GM11168 (cell line): ENCODE results near the gene ATP8A1.
"Not testable (repeated sequence)": the region's sequence is repeated elsewhere in the genome, so short reads cannot be mapped to it uniquely, and the experiment has no call there.

ENCODE experiments used
- in situ Hi-C: fragments of 300-500 bp; cut with MboI; formaldehyde crosslinking; loops from one replicate; pipeline ENCODE4 v1.12.0; 2022; ENCODE audit warnings: low sequenced_read_pairs; ENCODE audit not compliant: unreplicated experiment

ATP8A1 gene

DNA sequence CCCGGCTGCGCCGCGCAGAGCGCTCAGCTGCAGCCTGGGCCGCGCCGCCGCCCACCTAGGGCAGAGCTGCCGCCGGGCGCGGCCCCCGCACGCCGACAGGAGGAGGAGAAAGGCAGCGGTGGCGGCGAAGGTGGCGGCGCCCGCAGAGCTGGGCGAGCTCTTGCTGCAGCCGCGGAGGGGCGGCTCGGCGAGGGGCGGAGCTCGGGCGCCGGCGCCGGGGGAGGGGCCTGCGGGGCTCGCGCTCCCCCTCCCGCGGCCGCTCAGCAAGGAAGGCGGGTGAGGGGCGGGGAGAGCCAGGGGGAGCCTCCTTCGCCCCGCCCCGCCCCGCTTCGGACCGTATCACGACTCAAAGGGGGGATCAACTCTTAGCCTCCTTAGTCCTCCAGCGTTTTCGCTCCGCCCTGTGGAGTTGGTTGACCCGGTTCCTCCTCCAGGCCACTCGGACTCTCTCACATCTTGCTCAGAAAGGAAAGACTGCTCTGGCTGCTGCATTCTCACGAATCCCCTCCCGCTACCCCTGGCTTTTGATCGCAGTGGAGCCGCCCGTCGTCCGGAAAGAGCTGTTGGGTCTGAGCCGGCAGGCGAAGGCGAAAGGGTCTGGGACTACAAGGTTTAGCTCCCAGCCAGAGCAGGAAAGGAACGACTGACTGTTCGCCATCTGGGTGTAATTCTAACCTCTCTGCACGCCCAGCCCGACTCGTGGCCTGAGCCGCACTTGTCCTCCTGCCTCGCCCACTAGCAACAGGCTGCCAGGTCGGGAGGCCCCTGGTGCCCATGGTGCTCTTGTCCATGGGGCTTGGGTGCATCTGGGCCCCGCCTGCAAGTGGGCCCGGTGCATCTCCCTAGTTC, at the start of gene ATP8A1:
TSS of gene ATP8A1 (minus strand) at position 162 of the 849 bp plus-strand sequence. CDS start 232 bp downstream, outside the sequence.
- in situ Hi-C loops, result no loop called here

- in situ Hi-C loops, result no loop called here
Observed at GRCh38 chr4:42706086-42706485, 49.2 kb upstream of the ATP8A1 start.

DNA sequence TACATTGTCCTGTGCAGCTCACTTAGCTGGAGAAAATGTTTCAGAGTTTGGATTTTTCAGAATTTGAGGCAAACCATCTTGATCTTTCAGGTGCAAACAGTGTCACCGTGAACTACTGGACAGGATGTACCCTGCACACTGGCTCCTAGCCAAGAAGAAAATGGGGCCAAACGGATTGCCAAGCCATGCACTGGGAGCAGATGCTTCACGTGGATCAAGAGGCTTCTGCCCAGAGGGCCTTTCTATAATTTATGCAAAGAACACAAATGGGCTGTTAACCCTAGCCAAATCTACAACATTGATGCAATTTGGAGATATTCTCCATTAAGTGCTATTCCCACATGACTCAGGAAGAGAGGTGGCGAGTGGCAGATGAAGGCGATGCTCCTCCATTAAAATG, 46.9 kb upstream of the ATP8A1 start:
- in situ Hi-C loops, result no loop called here

GRCh38 chr4:42702895-42703294, 46.0 kb upstream of the ATP8A1 start:
- in situ Hi-C loops, result no loop called here

DNA sequence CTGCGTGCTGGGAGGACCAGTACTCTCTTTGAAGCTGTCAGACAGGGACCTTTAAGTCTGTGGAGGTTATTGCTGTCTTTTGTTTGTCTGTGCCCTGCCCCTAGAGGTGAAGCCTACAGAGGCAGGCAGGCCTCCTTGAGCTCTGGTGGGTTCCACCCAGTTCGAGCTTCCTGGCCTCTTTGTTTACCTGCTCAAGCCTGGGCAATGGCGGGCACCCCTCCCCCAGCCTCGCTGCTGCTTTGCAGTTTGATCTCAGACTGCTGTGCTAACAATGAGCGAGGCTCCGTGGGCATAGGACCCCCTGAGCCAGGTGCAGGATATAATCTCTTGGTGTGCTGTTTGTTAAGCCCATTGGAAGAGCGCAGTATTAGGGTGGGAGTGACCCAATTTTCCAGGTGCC, 44.9 kb upstream of the ATP8A1 start:
- in situ Hi-C loops, result not testable (repeated sequence)

GRCh38 chr4:42690537-42690936, 33.6 kb upstream of the ATP8A1 start:
- in situ Hi-C loops, result no loop called here

DNA sequence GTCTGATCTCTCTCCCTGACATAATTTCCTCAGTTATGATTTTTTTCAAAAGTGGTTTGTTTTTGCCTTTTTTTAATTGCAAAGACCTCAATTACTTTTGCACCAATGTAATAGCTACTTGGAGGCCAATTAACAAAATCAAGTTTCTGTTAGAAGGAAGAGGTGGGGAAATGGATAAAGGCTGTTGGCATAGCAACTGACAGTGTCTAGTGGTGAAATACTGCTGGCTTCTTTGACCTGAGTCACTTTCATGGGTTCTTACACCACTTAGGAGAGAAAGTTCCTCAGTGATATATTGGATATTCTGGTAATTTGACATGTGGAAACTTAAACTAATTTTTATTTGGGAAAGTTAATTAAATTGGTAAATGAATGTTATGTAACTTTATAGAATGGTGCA, 26.5 kb upstream of the ATP8A1 start:
- in situ Hi-C loops, result no loop called here

DNA sequence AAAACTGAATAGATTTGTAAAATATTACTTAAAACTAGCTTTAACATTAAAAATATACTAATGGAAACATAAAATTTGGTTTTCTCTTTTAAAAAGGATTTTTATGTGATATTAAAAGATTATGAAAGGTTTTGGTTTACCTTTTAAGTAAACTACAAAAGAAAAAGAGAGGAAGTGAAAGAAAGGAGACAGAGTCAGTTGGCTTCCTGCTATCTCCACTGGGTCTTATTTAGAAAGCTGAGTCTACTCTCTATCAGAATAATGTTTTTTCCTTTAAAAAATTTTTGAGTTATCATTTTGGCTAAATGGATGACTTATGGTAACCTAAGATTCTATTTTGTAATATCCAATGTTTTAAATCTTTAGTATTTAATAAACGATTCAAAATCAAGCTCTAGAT, 21.6 kb upstream of the ATP8A1 start:
- in situ Hi-C loops, result no loop called here

DNA sequence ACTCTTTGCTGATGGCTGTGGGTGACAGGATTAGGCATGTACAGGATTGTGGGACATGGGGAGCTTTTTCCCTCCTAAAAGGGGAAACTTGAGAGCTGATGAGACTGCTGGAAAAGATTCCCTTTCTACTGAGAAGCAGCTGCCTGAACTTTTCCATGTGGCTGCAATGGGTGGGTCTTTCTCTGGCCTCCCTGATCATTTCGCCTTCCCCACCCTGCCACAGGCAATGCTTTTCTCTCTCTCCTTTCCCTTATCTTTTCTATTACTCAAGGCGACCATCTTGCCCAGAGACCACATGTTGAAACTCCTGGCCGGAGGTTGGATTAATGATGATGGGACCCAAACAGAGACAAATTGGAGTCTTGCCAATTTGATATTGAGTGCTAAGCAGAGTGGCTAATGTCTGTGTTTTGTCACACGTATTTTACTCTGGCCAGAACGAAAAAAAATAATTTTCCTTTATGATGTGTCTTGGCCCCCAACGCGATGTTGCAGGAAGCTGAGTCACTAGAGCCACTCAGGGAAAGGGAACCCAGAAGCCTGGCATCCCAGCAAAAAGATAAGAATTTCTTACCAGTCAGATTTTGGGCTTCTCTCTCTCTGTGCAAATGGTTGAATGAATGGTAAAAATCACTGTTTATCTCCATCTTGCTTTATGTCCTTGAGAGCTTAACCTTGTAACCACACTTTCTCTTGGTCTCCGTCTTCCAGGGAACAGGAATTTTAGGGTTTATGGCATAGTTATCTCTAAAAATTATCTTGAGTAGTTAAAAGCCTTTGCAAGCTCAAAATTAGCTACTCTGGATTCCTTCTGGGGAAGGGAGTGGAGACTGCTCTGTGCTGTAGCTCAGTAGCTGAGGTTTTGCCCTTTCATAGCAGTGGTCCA, 19.4 kb upstream of the ATP8A1 start:
- in situ Hi-C loops, result no loop called here

- in situ Hi-C loops, result no loop called here
Observed at GRCh38 chr4:42673082-42673425, 16.1 kb upstream of the ATP8A1 start.

DNA sequence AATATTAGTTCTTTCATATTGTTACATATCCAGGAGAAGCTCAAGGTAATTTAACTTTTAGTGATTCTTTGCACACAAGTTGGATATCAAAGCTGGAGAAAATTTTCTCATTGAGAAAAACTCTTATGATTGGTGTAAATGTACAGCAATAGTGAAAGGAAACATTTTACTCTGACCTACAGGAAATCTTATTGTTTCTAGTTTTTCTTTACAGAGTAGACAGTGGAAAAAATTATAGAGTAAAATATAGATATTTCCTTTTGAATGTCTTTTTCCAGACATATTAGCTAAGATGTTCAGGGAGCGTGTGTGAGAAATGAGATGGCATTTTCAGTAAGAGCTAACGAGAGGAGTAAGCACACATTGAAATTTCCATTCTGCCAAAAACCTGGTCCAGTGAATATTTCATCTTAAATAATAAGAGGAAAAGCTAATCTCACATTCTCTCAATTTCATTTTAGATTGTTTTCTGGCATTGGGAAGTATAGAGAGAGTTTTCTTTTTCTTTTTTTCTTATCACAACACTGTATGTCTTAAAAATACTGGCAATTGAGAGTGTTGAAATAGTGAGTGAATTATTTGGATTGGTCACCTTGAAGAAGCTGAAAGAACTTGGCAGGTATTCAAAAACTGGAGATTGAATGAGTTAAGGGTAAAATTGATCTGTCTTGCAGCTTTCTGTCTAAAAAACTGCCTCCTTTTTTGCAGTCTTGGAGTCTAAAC, 15.6 kb upstream of the ATP8A1 start:
- in situ Hi-C loops, result no loop called here

- in situ Hi-C loops, result no loop called here
Observed at GRCh38 chr4:42671431-42672194, 14.7 kb upstream of the ATP8A1 start.

- in situ Hi-C loops, result no loop called here
Observed at GRCh38 chr4:42658261-42658660, 1.4 kb upstream of the ATP8A1 start.

DNA sequence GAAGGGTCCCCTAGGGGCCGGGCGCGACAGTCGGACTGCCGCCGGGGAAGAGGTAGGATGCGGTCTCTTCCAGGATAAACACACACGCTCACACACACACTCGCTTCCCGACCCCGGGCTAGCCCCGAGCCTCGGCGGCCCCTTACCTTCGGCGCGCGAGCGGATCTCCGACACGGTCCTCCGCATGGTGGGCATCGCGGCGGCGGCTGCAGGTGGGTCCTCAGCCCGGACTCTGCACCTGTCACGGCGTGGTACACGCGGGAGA, 294 bp downstream of the ATP8A1 start:
- in situ Hi-C loops, result no loop called here

GRCh38 chr4:42655921-42656678, 805 bp downstream of the ATP8A1 start:
- in situ Hi-C loops, result no loop called here

- in situ Hi-C loops, result no loop called here
Observed at GRCh38 chr4:42655269-42655637, 1.7 kb downstream of the ATP8A1 start.

DNA sequence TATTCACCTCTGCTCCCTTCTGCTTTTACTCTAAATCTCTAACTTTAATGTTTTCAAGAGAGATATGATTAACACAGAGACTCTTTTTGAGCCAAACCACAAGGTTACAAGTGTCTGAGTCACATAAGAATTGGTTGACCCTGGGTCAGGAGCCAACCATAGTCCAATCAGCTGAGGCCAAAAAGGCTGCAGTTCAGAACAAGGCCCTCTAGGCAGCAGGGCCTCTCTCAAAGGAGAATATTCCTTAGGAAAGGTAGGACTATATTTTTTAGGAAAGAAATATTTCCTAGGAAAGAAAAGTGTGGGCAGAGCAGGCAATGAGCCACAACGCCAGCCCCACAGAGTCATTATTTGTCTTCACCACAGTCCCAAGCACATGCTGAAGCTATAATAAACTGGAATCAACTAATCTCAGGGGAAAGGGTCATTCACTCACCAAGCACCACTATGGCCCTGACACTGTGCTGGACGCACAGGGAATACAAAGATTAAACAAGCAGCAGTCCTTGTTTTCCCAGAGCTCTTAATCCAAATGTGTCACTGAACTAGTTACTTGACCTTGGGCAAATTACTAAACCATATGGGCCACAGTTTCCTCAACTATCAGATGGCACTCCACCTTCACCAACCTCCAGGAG, 2.2 kb downstream of the ATP8A1 start:
- in situ Hi-C loops, result no loop called here

DNA sequence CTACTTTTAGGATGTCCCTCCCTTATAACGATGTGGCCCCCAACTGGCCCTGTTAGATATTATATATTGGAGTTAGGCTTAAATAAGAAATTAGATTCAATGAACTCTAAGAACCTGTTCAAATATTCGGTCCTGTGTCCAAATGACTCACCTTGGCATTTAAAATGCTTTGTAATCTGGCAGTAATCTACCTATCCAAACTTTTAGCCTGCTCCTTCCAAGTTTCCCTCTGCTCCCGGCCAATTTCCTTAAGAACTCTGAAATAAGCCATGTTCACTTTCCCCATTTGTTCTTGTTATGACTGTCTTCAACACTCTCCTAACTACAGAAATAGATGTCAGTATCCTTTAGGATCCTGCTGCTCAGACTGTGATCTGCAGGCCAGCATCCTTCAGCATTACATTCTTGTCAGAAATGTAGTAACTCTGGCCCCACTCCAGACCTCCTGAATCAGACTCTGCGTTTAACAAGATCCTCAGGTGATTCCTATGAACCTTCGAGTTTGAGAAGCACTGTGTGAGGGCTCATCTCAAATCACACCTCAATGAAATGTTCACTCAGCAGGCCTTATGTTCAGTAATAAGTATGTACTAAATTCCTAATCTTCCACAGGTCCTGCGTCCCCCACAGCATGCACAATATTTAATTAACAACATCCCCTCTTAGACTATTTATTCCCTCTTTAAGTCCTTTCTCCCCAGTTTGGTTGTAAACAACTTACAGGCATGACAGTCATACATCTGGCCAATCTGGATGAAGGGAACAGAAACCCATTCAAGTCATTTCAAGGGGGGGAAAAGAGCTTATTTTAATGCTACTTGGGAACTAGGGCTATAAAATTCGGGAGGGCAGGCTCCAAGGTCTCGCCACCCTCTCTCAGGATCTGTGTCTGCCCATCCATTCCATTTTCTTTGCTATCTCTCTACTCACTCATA, 3.0 kb downstream of the ATP8A1 start:
- in situ Hi-C loops, result no loop called here
